ENCODE data around the gene SENP7. TPM values are rescaled to one million over a fixed set of nuclear protein-coding genes. Genes with fewer than 3 reads are reported as not detected.

SENP7 gene
- total RNA-seq, 2 experiments from 2014 or later, result 42.5 to 47.6 TPM

GRCh38 chr3:101279162-101279561 is 233.8 kb downstream of the SENP7 start:
- Mint-ChIP-seq H3K4me1 (no peaks in the 10 kb centered on the region), H3K27ac (no peak overlapping the region), H3K36me3 (no peaks in the 10 kb centered on the region), H3K27me3 (no peaks in the 10 kb centered on the region), H3K9me3 (no peaks in the 10 kb centered on the region), H3K4me3 (no peak overlapping the region)
- DNase-seq (no peak), ATAC-seq (ENCODE audit: low read depth) (no peak)
- POLR2A ChIA-PET, result no interaction called here

GRCh38 chr3:101278727-101279126 is 234.3 kb downstream of the SENP7 start:
- DNase-seq (no peak), ATAC-seq (ENCODE audit: low read depth) (no peak)
- POLR2A ChIA-PET, result no interaction called here
- Mint-ChIP-seq H3K4me1 (no peaks in the 10 kb centered on the region), H3K4me3 (no peak overlapping the region), H3K9me3 (no peaks in the 10 kb centered on the region), H3K36me3 (no peaks in the 10 kb centered on the region), H3K27me3 (no peaks in the 10 kb centered on the region), H3K27ac (no peak overlapping the region)

Other genes with a start within 250 kb of the SENP7 start
- under 1 TPM; 0.42 to 0.62 TPM for gene IMPG2, start 192.6 kb downstream of the SENP7 start, total RNA-seq
- gene TRMT10C, start 48.7 kb upstream of the SENP7 start, total RNA-seq, result 10 to 100 TPM; 22.8 to 23.9 TPM
- gene PCNP, start 61.0 kb upstream of the SENP7 start, total RNA-seq, result 100 to 1,000 TPM; 167 to 173 TPM
- gene ZBTB11, start 163.9 kb upstream of the SENP7 start, total RNA-seq, result 10 to 100 TPM; 35.0 to 35.3 TPM
- 1,000 to 10,000 TPM; 1,017 to 1,034 TPM for gene RPL24, start 173.5 kb upstream of the SENP7 start, total RNA-seq
- 10 to 100 TPM; 21.5 TPM for gene CEP97, start 211.4 kb upstream of the SENP7 start, total RNA-seq